Adrenal gland (tissue), 5 donors: ENCODE measurements around the gene FAM210A.

Experiments used
- CTCF ChIP-seq, 6 experiments: fragments of 450-650 bp in 4 of 6; fragments of 200-600 bp in 2 of 6; sonication (generic) in 1 of 6; IDR thresholded peaks; 1 replicate in 5 of 6; 2 replicates in 1 of 6; pipeline versions ENCODE4 v1.5.1 to v1.8.0; 2016 to 2021; ENCODE audit warnings: antibody characterized with exemption in 6 of 6, mild to moderate bottlenecking in 2 of 6, moderate library complexity in 1 of 6
- POLR2A ChIP-seq, 2 donors: fragments of 450-650 bp; IDR thresholded peaks; one replicate each; pipeline ENCODE4 v1.6.1; 2017; ENCODE audit warnings: antibody characterized with exemption in 2 of 2, mild to moderate bottlenecking in 2 of 2, moderate library complexity in 1 of 2
- donor health status: DM: no; HTN: no; CAD: no.

GRCh38 chr18:13746633-13747032 lies 20.3 kb upstream of the FAM210A start:
- TF ChIP-seq POLR2A (IDR thresholded peaks at IDR 0.05) = no peak
- no peak for TF ChIP-seq CTCF (IDR thresholded peaks at IDR 0.05)
